OCI-LY1 (cell line): ENCODE measurements around the gene JMJD8.

Experiments
- H2AFZ ChIP-seq: fragments of 200-600 bp; sonication (generic), shearing (Covaris generic); 2 replicates; pipeline ENCODE4 v1.6.0; 2014; ENCODE audit warnings: antibody characterized with exemption, mild to moderate bottlenecking, low read length
- H3F3A ChIP-seq: fragments of 200-600 bp; sonication (generic), shearing (Covaris generic); 2 replicates; pipeline ENCODE4 v1.6.0; 2014; ENCODE audit warnings: mild to moderate bottlenecking, antibody characterized with exemption, low read length, moderate library complexity; ENCODE audit not compliant: insufficient read depth
- H3K27ac ChIP-seq: fragments of 200-600 bp; sonication (generic); 2 replicates; pipeline ENCODE4 v1.5.1; 2014; ENCODE audit warnings: low read length, mixed run types, mild to moderate bottlenecking, low read depth; ENCODE audit not compliant: poor library complexity, severe bottlenecking
- H3K27me3 ChIP-seq: fragments of 200-600 bp; sonication (generic); 2 replicates; pipeline ENCODE4 v1.6.0; 2014; ENCODE audit warnings: antibody characterized with exemption, mild to moderate bottlenecking, low read length, moderate library complexity; ENCODE audit not compliant: insufficient read depth
- H3K36me3 ChIP-seq: fragments of 200-600 bp; sonication (generic); 2 replicates; pipeline ENCODE4 v1.6.1; 2014; ENCODE audit warnings: mild to moderate bottlenecking, antibody characterized with exemption, low read length, moderate library complexity, mixed read lengths; ENCODE audit not compliant: insufficient read depth
- H3K4me1 ChIP-seq: fragments of 200-600 bp; sonication (generic); 2 replicates; pipeline ENCODE4 v1.5.1; 2014; ENCODE audit warnings: mild to moderate bottlenecking, low read length, moderate library complexity; ENCODE audit not compliant: insufficient read depth, severe bottlenecking
- H3K4me2 ChIP-seq: fragments of 200-600 bp; sonication (generic), shearing (Covaris generic); 2 replicates; pipeline ENCODE4 v1.6.1; 2014; ENCODE audit warnings: low read length
- H3K4me3 ChIP-seq: fragments of 200-600 bp; sonication (generic); 2 replicates; pipeline ENCODE4 v1.5.1; 2014; ENCODE audit warnings: low read length, low read depth, mild to moderate bottlenecking, mixed read lengths; ENCODE audit not compliant: poor library complexity, severe bottlenecking
- H3K79me2 ChIP-seq: fragments of 200-600 bp; shearing (Covaris generic); 2 replicates; pipeline ENCODE4 v1.6.1; 2016; ENCODE audit warnings: mixed run types, low read length, mixed read lengths; ENCODE audit not compliant: insufficient read depth
- H3K9ac ChIP-seq: fragments of 200-600 bp; sonication (generic), shearing (Covaris generic); 2 replicates; pipeline ENCODE4 v1.6.1; 2014; ENCODE audit warnings: mild to moderate bottlenecking, low read length, mixed read lengths
- H3K9me2 ChIP-seq: fragments of 200-600 bp; sonication (generic), shearing (Covaris generic); 2 replicates; pipeline ENCODE4 v1.6.1; 2014; ENCODE audit warnings: low read depth, mild to moderate bottlenecking, low read length, mixed read lengths
- H3K9me3 ChIP-seq: fragments of 200-600 bp; shearing (Covaris generic); 2 replicates; pipeline ENCODE4 v1.6.1; 2014; ENCODE audit warnings: low read length, mixed read lengths
- H4K20me1 ChIP-seq: fragments of 200-600 bp; sonication (generic), shearing (Covaris generic); 2 replicates; pipeline ENCODE4 v1.6.0; 2016; ENCODE audit warnings: mild to moderate bottlenecking, low read length; ENCODE audit not compliant: insufficient read depth
- EZH2 ChIP-seq: fragments of 200-600 bp; sonication (generic), shearing (Covaris generic); IDR thresholded peaks from 2 replicates; pipeline ENCODE4 v1.8.0; 2017; ENCODE audit warnings: borderline replicate concordance, mixed run types, mild to moderate bottlenecking, antibody characterized with exemption, low read length, moderate library complexity, mixed read lengths
- TF ChIP-seq, protein P1 (sequence below): fragments of 200-600 bp; sonication (generic), shearing (Covaris generic); IDR thresholded peaks from 2 replicates; pipeline ENCODE4 v1.5.1; 2017; ENCODE audit warnings: mild to moderate bottlenecking, antibody characterized with exemption, low read length, moderate library complexity, mixed read lengths

JMJD8 gene

DNA sequence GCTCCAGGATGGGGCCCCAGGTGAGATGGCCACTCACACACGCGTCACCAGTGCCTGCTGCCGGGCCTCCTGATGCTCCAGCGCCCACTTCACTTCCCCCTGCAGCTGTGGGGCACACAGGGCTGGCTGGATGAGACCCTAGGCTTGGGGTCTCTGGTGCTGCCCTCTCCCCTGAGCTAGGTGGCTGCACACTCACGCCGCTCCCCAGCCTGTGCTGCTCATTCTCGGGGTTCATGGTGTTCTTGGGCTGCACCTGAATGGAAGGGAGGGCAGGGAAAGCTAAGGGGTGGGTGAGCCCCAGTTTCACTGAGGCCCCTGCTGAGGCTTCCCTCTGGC is 40.9 kb upstream of the JMJD8 start:
- H3K9me2 ChIP-seq = no peaks in the 10 kb centered on the region
- no peak overlapping the region for H3K27ac ChIP-seq
- peaks cover 43% of the 10 kb centered on the region for H3K4me1 ChIP-seq
- H2AFZ ChIP-seq = no peak overlapping the region
- no peaks in the 10 kb centered on the region for H3K9me3 ChIP-seq
- H3K27me3 ChIP-seq = no peaks in the 10 kb centered on the region
- no peak for TF ChIP-seq EZH2
- TF ChIP-seq, protein P1, sequence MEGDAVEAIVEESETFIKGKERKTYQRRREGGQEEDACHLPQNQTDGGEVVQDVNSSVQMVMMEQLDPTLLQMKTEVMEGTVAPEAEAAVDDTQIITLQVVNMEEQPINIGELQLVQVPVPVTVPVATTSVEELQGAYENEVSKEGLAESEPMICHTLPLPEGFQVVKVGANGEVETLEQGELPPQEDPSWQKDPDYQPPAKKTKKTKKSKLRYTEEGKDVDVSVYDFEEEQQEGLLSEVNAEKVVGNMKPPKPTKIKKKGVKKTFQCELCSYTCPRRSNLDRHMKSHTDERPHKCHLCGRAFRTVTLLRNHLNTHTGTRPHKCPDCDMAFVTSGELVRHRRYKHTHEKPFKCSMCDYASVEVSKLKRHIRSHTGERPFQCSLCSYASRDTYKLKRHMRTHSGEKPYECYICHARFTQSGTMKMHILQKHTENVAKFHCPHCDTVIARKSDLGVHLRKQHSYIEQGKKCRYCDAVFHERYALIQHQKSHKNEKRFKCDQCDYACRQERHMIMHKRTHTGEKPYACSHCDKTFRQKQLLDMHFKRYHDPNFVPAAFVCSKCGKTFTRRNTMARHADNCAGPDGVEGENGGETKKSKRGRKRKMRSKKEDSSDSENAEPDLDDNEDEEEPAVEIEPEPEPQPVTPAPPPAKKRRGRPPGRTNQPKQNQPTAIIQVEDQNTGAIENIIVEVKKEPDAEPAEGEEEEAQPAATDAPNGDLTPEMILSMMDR = no peak
- H3F3A ChIP-seq = peaks cover 4% of the 10 kb centered on the region; the same call in 1 of the 2 replicates
- H3K9ac ChIP-seq = no peak overlapping the region
- no peak overlapping the region for H3K4me3 ChIP-seq
- H3K36me3 ChIP-seq = peaks cover 10% of the 10 kb centered on the region
- H3K4me2 ChIP-seq = no peak overlapping the region
- no peaks in the 10 kb centered on the region for H4K20me1 ChIP-seq
- H3K79me2 ChIP-seq = no peaks in the 10 kb centered on the region

DNA sequence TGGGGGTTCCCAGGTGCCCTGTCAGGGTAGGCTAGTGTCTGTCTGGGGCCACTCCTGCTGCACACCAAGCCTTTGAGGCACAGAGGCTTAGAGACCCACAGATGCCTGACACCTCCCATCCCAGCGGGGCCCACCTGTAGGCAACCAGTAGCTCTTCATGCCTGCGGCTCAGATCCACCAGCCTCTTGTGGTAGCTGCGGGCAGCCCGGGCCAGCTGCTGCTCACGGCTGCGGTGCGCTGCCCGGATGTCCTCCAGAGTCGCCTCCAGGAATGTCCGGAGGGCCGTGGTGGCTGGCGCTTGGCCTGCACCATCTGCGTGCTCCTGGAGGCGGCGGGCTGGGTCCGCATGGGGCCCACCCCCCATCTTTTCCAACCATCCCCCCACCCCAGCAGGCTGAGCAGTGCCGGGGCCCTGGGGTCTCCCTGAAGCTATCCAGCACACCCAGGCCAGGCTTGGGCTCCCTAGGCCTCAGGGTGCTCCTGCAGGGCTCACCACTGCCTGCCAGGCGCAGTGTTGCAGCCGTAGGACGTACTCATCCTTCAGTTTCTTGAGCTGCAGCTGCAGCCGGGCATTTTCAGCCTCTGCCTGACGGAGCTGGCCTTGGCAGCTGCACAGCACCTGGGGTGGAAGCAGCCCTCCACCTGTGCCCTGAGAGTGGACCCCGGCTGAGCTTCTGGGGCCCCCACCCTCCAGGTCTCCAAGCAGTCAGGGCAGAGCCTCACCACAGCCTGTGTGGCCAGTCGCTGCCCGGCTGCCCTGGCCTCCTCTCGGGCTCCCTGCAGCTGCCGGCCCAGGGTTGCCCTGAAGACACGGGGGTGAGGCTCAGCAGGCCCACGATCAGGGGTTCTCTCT is 40.3 kb upstream of the JMJD8 start:
- H3K36me3 ChIP-seq = peaks cover 8% of the 10 kb centered on the region
- H3K4me3 ChIP-seq = no peak overlapping the region
- H3K79me2 ChIP-seq = no peaks in the 10 kb centered on the region
- no peak overlapping the region for H2AFZ ChIP-seq
- peaks cover 44% of the 10 kb centered on the region for H3K4me1 ChIP-seq
- no peaks in the 10 kb centered on the region for H3K9me2 ChIP-seq
- H3K4me2 ChIP-seq = no peak overlapping the region
- no peak for TF ChIP-seq EZH2
- TF ChIP-seq, protein P1 = no peak
- no peak overlapping the region for H3K27ac ChIP-seq
- no peaks in the 10 kb centered on the region for H3K9me3 ChIP-seq
- H3K9ac ChIP-seq = no peak overlapping the region
- peaks cover 4% of the 10 kb centered on the region; the same call in 1 of the 2 replicates for H3F3A ChIP-seq
- H3K27me3 ChIP-seq = no peaks in the 10 kb centered on the region
- H4K20me1 ChIP-seq = no peaks in the 10 kb centered on the region

DNA sequence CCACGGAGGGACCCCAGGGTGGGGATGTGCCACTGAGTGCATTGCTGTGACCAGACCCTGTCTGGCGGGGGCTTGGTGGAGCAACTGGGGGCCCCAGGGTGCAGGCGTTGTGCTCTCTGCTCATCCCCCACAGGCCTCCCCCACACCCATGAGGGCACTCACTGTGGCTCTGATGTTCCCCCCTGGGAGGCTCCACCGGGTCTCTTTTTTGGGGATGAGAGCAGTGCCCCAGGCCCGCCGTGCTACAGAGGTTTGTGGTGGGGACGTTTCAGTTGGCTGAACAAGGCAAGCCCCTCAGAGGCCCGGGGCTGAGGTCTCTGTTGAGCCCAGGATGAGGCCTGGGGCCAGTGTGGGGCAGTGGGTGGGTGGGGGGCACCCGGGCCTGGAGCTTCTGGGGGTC is 39.6 kb upstream of the JMJD8 start:
- Histone ChIP-seq H2AFZ (no peak overlapping the region), H3K4me1 (peaks cover 38% of the 10 kb centered on the region), H3F3A (peaks cover 4% of the 10 kb centered on the region; the same call in 1 of the 2 replicates), H3K79me2 (no peaks in the 10 kb centered on the region), H4K20me1 (no peaks in the 10 kb centered on the region), H3K27ac (no peak overlapping the region), H3K4me2 (no peak overlapping the region), H3K9me2 (no peaks in the 10 kb centered on the region), H3K36me3 (peaks cover 8% of the 10 kb centered on the region), H3K9ac (no peak overlapping the region), H3K9me3 (no peaks in the 10 kb centered on the region), H3K27me3 (no peaks in the 10 kb centered on the region), H3K4me3 (no peak overlapping the region)
- no peak for TF ChIP-seq EZH2
- TF ChIP-seq, protein P1 = no peak
